Limb (tissue), 2 donors: ENCODE data around the gene ZNF714.
"Not testable (repeated sequence)": the region's sequence is repeated elsewhere in the genome, so short reads cannot be mapped to it uniquely, and the experiment has no call there.

Experiments used
- DNase-seq, 2 donors: peaks; one replicate each; pipeline ENCODE4 v3.0.0-alpha.2; 2016; ENCODE audit errors: extremely low spot score in 2 of 2

Gene ZNF714

DNA sequence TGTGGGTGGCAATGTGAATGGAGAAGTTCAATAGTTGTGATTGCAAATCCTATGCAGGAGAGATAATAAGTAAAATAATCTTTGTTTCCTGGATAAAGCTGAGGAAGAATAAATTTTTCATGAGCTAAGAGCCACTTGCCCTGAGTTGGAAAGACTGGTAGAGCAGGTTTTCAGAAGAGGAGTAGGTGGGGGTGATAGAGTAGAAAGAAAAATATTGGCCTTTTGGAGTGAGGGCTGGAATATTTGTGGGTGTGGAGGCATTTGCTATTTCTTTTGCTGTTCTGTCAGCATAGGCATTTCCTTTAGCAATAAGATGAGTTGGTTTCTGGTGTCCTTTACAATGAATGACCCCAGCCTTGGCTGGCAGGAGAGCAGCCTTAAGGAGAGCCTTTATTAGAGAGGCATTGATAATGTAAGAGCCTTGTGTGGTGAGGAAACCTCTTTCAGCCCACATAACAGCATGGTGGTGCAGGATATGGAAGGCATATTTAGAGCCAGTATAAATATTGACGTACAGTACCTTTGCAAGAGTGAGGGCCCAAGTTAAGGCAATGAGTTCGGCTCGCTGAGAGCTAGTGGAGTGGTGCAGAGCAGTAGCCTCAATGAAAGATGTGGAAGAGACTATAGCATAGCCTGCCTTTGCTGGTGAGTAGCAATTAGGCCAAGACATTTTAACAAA, 48.2 kb downstream of the ZNF714 start:
- DNase-seq: no peak

GRCh38 chr19:21133633-21134032, 51.6 kb downstream of the ZNF714 start:
- no peak for DNase-seq

DNA sequence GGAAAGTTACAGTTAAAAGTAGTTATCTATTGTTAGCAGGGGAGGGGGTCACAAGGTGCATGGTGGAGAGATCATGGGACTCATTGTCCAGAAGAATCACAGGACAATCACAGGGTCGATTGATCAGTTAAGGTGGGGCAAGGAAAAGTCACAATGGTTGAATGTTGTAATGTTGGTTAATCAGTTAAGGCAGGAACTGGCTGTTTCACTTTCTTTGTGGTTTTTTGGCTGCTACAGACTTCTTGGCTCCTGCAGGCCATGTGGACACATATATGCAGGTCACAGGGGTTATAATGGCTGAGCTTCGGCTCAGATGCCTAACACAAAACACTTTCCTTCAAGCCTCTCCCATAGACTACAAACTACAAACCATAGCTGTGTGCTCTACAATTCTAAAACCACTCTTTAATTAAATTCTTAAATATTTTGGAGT, 52.9 kb downstream of the ZNF714 start:
- no peak for DNase-seq

DNA sequence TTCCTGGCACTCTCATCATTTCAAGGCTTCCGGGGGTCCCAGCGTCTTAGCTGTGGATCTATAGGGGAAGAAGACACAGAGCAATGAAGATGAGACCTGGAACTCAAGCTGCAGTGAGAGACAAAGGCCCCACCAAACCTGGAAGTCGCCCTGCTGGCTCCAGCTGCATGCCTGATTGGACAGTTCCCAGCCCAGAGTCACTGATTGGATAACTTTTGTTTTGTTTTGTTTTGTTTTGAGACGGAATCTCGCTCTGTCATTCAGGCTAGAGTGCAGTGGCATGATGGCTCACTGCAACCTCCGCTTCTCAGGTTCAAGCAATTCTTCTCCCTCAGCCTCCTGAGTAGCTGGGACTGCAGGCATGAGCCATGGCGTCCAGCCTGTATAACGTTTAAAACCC, 53.4 kb downstream of the ZNF714 start:
- no peak for DNase-seq

DNA sequence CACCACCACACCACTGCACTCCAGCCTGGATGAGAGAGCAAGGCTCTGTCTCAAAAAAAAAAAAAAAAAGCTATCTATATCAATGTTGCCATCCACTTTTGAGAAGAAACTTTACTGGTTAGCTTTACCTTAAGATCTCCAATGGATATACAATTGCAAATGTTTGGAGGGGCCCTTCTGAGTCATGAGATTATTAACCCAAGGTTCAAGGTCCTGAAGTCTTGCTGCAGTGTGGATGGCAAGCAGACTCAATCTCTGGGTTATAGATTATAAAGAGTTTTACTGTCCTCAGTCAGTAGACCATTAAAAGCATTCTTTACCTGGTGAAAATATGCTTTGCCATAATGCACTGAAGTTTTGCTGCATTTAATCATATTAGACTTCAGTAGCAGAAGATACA, 56.1 kb downstream of the ZNF714 start:
- no peak for DNase-seq

- not testable (repeated sequence) for DNase-seq
Observed at GRCh38 chr19:21141006-21141405, 59.0 kb downstream of the ZNF714 start.

GRCh38 chr19:21141787-21142464, 59.9 kb downstream of the ZNF714 start, which contains the start of gene ZNF431:
Gene ZNF431 (plus strand): TSS chr19:21142040. CDS start chr19:21142184, 144 bp downstream.
- DNase-seq: peak; percentile 92 to 95

- DNase-seq: no peak
Observed at GRCh38 chr19:21143428-21143827, 61.4 kb downstream of the ZNF714 start.

- DNase-seq: no peak
Observed at GRCh38 chr19:21143854-21144253, 61.9 kb downstream of the ZNF714 start.

DNA sequence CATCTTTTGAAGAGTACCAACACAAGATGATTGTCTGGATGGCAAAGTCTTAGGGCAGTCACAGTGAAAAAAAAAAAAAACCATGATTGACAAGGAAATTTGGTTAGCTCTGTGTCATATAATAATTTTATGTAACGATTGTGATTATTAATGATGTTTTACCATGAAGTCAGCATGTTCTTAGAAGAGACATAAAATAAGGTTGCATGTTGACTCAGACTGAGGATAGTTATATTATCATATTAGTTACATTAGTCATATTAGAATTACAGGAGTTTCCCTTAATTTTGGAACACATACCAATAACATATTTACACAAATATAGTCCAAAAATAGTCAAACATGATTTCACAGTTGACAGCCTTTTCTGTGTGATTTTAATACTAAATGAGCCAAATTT, 65.5 kb downstream of the ZNF714 start:
- no peak for DNase-seq

DNA sequence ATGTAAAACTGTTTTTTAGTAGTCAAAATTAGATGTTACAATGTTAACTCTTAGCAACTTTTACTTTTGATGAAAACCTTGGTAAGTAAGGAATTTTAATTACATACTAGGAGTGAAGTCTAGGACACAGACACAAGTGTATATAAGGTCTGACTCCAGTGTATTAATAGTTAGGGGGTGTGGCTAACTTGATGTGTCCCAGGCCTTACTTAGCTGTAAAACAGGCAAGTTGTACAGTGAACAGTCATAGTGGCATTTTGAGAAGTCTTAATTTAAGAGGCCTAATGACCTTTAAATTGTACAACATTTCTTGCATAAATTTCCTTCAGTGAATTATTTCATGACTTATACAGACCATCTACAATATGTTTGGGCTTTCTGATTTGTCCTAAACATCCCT, 66.7 kb downstream of the ZNF714 start:
- no peak for DNase-seq

DNA sequence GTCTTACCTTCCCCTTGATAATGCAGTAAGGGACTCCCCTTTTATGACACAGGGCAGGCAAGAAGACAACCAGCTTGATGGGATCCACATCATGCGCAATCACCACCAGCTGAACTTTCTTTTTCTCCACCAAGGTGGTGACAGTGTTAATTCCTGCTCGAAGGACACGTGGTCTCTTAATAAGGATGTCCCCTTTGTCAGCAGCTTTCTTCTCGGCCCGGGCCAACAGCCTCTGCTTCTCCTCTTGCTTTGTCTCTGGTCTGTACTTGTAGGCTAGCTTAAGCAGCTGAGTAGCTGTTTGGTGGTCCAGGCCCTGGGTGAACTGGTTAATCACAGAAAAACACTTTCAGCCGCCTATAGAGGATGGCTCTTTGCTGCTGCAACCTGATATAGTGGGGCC, 67.9 kb downstream of the ZNF714 start:
- no peak for DNase-seq

DNA sequence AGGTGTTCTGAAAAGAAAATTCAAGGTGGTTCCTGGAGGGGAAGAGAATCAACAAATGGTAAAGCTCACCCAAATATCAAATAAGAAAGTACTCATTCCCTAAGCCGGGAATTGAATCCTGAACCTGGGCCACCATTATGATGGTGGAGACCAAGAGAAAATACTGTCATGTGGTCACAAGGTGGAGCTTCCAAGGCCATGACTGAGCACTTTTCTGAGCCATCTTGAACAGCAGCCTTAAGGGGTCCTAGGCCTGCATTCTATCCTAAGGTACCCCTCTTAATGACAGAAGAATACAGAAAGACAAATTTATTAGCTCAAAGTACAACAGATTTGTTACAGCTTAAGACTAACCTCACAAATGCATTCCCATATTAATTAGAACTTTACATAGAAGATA, 69.5 kb downstream of the ZNF714 start:
- no peak for DNase-seq

DNA sequence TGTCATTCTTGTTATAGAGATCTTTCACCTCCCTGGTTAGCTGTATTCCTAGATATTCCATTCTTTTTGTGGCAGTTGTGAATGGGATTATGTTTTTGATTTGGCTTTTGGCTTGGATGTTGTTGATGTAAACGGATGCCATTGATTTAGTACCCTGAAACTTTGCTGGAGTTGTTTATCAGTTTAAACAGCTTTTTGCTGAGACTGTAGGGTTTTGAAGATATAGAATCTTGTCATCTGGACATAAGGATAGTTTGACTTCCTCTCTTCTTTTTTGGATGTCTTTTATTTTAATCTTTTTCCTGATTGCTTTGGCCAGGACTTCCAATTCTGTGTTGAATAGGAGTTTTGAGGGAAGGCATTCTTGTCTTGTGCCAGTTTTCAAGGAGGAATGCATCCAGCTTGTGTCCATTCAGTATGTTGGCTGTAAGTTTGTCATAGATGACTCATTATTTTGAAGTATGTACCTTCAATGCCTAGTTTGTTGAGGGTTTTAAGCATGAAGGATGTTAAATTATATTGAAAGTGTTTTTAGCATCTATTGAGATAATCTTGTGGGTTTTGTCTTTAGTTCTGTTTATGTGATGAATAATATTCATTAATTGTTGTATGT, 76.6 kb downstream of the ZNF714 start:
- DNase-seq: no peak

DNA sequence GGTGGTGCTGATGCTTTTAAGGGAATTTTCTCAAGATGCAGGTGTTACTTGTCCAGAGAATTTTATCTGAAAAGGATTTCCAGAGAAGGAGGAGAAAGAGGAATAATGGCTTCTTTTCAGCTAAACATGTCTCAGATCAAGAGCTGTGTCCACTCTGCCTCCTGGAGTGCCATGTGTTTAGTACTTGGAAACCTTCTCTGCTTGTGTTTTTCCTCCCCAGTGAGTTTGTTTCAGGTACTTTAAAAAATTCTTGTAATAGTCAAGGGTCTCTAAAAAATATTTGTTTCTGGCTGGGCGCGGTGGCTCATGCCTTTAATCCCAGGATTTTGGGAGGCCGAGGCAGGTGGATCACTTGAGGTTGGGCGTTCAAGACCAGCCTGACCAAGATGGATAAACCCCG, 82.5 kb downstream of the ZNF714 start:
- no peak for DNase-seq

- DNase-seq: no peak
Observed at GRCh38 chr19:21166436-21166835, 84.4 kb downstream of the ZNF714 start.
